Measurements from ENCODE around the gene SLC39A5.

DNA sequence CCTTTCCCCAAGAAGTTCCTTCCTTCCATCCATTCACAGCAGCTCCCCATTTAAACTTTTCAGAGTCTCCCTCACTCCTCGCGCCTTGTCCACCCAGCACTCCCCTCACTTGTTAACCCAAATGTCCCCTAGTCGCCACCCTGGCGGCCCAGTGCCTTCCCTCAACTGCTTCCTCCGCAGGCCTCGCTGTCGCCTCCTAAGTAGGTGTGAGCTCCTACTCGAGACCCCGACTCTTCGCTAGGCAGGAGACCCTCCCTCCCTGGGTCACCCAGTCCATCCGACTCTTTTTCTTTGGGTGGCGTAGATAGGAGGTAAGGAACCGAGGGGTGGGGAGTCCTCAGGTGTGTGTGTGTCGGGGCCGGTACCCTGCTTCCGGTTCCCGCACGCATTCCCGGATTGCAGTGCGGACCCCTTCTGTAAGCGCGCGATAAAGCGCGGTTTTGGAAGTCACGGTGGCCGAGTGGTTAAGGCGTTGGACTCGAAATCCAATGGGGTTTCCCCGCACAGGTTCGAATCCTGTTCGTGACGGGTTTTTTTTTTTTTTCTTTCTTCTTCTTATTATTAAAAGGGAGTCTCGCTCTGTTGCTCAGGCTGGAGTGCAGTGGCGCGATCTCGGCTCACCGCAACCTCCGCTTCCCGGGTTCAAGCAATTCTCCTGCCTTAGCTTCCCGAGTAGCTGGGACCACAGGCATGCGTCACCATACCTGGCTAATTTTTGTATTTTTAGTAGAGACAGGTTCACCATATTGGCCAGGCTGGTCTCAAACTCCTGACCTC is 39.7 kb upstream of the SLC39A5 start:
- TF ChIP-seq, protein P1, sequence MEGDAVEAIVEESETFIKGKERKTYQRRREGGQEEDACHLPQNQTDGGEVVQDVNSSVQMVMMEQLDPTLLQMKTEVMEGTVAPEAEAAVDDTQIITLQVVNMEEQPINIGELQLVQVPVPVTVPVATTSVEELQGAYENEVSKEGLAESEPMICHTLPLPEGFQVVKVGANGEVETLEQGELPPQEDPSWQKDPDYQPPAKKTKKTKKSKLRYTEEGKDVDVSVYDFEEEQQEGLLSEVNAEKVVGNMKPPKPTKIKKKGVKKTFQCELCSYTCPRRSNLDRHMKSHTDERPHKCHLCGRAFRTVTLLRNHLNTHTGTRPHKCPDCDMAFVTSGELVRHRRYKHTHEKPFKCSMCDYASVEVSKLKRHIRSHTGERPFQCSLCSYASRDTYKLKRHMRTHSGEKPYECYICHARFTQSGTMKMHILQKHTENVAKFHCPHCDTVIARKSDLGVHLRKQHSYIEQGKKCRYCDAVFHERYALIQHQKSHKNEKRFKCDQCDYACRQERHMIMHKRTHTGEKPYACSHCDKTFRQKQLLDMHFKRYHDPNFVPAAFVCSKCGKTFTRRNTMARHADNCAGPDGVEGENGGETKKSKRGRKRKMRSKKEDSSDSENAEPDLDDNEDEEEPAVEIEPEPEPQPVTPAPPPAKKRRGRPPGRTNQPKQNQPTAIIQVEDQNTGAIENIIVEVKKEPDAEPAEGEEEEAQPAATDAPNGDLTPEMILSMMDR (IDR thresholded peaks at IDR 0.05): no peak
- TF ChIP-seq POLR2AphosphoS5 (IDR thresholded peaks at IDR 0.05): peak; percentile 70

Measured in prostate gland (tissue), 2 donors.